HUES6 (cell line): ENCODE results near the gene FASN.

Experiments used
- H3K27ac ChIP-seq: 2 replicates; pipeline ENCODE4 v1.7.0; 2013; ENCODE audit warnings: low read depth, mild to moderate bottlenecking, low read length, inconsistent platforms
- H3K27me3 ChIP-seq: 2 replicates; pipeline ENCODE4 v1.6.1; 2013; ENCODE audit warnings: low read length; ENCODE audit not compliant: control insufficient read depth, insufficient read depth
- H3K36me3 ChIP-seq: 2 replicates; pipeline ENCODE4 v1.6.1; 2013; ENCODE audit warnings: low read length; ENCODE audit not compliant: control insufficient read depth, insufficient read depth
- H3K4me1 ChIP-seq: 2 replicates; pipeline ENCODE4 v1.6.1; 2013; ENCODE audit warnings: low read length; ENCODE audit not compliant: control insufficient read depth, insufficient read depth
- H3K4me3 ChIP-seq: 2 replicates; pipeline ENCODE4 v1.5.1; 2013; ENCODE audit warnings: low read depth, low read length
- H3K9ac ChIP-seq: one replicate; pipeline ENCODE4 v1.6.1; 2013; ENCODE audit warnings: mild to moderate bottlenecking, low read length
- H3K9me3 ChIP-seq: 2 replicates; pipeline ENCODE4 v1.6.1; 2013; ENCODE audit warnings: low read depth, low read length; ENCODE audit not compliant: control insufficient read depth, insufficient read depth

The FASN gene

DNA sequence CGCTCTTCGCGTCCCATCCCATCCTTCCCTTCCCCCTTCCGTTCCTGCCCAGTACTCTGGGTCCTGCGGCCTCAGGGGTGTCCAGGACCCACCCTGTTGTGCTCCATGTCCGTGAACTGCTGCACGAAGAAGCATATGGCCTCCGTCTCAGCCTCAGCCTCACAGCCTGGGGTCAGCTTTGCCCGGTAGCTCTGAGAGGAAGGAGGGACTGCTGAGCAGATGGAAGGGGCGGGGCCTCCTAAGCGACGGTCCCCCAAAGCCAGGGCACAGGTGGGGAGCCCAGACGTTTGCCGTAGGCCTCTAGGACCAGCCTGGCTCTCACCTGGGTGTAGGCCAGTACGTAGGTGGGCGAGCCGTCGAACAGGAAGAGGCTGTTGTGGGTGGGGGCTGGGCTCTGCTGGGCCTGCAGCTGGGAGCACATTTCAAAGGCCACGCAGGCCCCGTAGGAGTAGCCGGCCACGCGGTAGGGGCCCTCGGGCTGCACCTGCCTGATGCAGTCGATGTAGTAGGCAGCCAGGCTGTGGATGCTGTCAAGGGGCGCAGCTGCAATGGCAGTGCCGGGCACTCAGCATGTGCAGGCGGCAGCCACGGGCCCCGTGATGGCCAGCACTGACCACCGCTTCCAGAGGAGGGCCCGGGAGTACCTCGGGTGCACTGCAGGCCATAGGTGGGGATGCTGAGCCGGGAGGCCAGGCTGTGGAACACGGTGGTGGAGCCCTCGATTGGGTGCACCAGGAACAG lies 17.8 kb downstream of the FASN start:
- no peaks in the 10 kb centered on the region for H3K4me1 ChIP-seq
- no peaks in the 10 kb centered on the region for H3K9me3 ChIP-seq
- H3K9ac ChIP-seq: no peak overlapping the region
- no peak overlapping the region for H3K4me3 ChIP-seq
- no peaks in the 10 kb centered on the region for H3K27me3 ChIP-seq
- peaks cover 71% of the 10 kb centered on the region for H3K36me3 ChIP-seq
- H3K27ac ChIP-seq: no peak overlapping the region

DNA sequence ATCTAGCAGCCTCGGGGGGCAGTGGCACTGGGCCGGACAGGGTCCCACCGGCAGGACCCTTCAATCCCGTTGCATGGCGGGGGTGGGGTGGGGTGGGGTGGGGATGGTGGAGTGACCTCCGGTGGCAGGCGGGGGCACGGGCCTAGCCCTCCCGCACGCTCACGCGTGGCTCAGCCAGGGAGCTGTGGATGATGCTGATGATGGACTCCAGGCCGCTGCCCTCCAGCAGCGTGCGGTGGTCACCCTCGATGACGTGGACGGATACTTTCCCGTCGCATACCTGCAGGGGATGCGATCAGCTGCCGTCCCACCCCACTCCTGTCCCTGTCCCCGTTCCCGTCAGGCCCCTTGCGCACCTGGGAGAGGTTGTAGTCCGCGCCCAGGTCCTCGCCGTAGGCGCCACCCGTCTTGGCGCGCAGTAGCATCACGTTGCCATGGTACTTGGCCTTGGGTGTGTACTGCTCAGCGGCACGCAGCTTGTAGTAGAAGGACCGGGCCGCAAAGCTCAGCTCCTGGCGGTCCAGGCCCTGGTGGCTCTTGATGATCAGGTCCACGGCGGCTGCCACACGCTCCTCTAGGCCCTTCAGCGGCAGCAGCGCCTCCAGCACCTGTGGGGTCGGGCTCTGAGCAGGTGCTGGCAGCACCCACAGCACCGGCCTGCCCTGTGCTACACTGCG lies 18.9 kb downstream of the FASN start:
- no peak overlapping the region for H3K9ac ChIP-seq
- H3K27ac ChIP-seq: no peak overlapping the region
- no peaks in the 10 kb centered on the region for H3K9me3 ChIP-seq
- no peaks in the 10 kb centered on the region for H3K4me1 ChIP-seq
- peaks cover 60% of the 10 kb centered on the region for H3K36me3 ChIP-seq
- no peaks in the 10 kb centered on the region for H3K27me3 ChIP-seq
- no peak overlapping the region for H3K4me3 ChIP-seq

DNA sequence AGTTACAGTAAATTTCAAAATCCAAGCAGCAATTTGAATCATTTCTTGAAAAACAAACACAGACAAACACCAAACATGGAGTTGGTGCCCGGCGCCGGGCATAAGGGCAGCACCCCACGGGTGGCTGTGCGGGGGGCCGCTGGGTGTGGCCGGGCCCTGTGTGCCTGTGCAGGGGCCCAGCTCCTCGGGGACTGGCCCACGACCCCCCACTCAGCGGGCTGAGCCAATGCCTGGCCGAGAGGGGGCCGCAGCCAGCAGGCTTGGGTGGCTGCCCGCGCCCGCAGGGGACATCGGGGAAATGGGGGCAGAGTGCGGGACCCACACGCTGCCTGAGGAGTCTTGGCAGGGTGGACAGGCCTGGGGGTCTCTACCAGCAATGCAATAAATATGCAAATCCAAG lies 19.6 kb downstream of the FASN start:
- Histone ChIP-seq H3K36me3 (peaks cover 53% of the 10 kb centered on the region), H3K4me1 (no peaks in the 10 kb centered on the region), H3K9me3 (no peaks in the 10 kb centered on the region), H3K27ac (no peak overlapping the region), H3K27me3 (no peaks in the 10 kb centered on the region), H3K4me3 (no peak overlapping the region), H3K9ac (no peak overlapping the region)

DNA sequence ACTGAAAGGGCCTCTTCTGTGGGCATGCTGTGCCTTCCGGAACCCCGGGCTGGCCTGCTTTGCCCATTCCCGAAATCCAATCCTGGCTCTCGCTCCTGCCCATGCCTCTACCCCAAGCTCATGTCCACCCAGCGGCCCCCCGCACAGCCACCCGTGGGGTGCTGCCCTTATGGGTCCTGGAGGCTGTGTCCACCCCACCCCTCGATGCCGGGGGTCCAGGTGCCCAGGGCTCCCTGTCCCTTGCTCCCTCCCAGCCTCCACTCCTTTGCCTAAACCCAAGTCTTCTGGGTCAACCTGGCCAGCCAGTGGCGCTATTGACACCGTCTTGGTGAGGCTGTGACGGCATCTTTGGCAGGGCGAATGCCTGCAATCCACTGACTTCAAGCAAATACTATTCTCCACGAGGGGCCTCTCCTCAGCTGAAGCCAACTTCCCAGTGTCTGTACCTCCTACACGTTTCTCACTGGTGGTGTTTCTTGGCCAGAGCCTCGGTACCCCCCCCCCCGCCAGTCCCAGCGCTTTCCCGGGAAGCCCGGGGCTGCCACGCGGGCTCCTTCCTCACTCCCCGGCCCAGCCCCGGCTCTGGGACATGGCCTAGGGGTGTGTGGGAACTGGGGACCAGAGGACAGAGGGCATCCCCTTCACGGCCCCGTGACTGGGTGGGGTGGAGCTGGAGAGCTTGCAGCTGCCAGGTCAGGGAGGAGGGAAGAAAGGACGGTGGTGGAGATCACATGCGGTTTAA lies 20.2 kb downstream of the FASN start:
- Histone ChIP-seq H3K36me3 (peaks cover 47% of the 10 kb centered on the region), H3K4me3 (no peak overlapping the region), H3K27ac (no peak overlapping the region), H3K27me3 (no peaks in the 10 kb centered on the region), H3K9ac (no peak overlapping the region), H3K4me1 (no peaks in the 10 kb centered on the region), H3K9me3 (no peaks in the 10 kb centered on the region)

DNA sequence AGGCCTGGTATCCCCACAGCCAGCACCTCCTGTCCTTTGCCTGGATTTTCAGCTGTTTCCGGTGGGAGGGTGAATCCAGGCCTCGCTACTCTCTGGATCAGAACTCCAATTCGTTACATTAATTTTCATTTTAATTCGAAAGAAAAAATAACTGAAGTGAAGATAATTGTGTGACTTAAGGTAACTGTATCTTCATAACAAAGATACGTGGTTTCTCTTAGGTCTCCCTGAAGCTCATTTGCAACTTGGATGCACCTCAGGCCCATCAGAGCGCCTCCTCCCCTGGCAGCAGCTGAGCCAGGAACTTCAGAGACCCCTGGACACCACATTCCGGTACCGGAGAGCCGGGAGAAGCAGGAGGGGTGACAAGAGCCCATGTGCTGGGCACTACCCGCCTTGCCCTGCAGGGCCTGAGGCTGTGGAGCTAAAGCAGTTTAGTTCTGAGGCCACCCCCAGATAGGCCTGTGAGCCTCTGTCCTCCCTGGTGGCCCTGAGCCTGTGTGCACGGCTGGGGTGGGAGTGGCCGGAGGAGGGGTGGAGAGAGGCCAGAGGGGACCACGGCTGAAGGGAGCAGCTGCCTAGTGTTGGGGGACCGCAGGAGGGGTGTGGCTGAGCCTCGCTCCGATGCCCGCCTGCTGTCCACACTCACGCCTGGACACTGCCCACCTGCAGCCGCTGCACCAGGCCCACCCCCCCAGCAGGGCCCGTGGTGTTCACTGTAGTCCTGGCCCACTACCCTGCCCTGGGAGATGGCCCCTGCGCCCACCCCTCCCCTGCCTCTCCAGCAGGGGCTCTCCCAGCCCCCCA lies 21.0 kb downstream of the FASN start:
- H3K9ac ChIP-seq: no peak overlapping the region
- no peaks in the 10 kb centered on the region for H3K4me1 ChIP-seq
- no peaks in the 10 kb centered on the region for H3K27me3 ChIP-seq
- no peak overlapping the region for H3K27ac ChIP-seq
- H3K9me3 ChIP-seq: no peaks in the 10 kb centered on the region
- H3K4me3 ChIP-seq: no peak overlapping the region
- H3K36me3 ChIP-seq: peaks cover 39% of the 10 kb centered on the region

DNA sequence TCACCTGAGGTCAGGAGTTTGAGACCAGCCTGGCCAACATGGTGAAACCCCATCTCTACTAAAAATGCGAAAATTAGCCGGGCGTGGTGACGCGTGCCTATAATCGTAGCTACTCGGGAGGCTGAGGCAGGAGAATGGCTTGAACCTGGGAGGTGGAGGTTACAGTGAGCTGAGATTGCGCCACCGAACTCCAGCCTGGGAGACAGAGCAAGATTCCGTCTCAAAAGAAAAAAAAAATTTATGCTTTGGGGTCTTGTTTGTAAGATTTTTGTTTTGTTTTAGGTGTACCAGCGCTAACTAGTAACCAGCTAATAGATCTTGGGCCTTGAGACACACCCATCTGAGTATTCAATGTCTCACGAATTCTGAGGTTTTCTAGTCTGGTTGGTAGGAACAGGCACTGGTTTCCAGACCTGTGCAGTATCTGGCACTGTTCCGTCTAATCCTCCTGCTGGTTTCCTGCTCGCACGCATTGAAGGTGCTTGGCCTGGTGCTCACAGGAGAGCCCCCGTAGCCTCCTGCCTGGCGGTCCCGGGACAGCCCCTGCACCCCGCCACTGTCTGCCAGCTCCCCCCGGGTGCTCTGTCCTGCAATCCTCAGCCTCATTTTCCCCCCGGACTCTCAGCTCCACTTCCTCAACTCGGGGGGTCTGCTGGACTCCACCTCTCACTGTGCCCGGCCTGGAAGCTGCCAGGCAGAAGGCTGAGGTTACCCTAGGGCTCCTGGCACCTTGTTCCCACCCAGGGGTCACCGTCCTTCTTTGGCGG lies 21.8 kb downstream of the FASN start:
- peaks cover 32% of the 10 kb centered on the region for H3K36me3 ChIP-seq
- no peaks in the 10 kb centered on the region for H3K4me1 ChIP-seq
- no peak overlapping the region for H3K9ac ChIP-seq
- no peak overlapping the region for H3K27ac ChIP-seq
- H3K9me3 ChIP-seq: no peaks in the 10 kb centered on the region
- no peaks in the 10 kb centered on the region for H3K27me3 ChIP-seq
- no peak overlapping the region for H3K4me3 ChIP-seq

DNA sequence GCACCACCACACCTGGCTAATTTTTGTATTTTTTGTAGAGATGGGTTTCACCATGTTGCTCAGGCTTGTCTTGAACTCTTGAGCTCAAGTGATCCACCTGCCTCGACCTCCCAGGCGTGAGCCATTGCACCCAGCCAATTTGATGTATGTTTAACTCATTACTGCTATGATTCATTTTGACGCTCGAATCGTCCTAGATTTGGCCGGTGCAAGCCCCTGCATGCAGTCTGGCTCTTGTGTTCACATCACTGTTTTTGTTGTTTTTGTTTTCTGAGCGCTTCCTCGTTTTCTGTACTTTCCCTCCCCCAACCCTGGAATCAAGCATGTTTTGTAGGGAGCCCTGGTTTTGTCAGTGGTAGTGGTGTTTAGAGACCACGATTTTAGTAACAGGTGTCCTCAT lies 24.6 kb downstream of the FASN start:
- Histone ChIP-seq H3K4me1 (no peaks in the 10 kb centered on the region), H3K9me3 (no peaks in the 10 kb centered on the region)

DNA sequence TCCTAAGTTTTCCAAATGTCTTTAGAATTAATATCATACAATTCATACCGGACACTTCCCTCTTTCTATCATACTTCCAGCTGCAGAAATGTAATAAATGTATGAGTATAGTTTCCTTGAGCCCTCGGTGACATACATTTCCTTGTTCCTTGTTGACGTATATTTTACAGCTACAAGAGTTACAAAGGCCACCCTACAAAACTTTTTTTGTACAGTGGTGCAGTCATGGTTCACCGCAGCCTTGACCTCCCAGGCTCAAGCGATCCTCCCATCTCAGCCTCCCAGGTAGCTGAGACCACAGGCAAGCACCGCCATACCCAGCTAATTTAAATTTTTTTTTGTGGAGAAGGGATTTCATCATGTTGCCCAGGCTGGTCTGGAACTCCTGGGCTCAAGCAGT lies 25.2 kb downstream of the FASN start:
- Histone ChIP-seq H3K4me1 (no peaks in the 10 kb centered on the region), H3K9ac (no peak overlapping the region), H3K27me3 (no peaks in the 10 kb centered on the region; the same call in 1 of the 2 replicates), H3K4me3 (no peak overlapping the region), H3K9me3 (no peaks in the 10 kb centered on the region), H3K27ac (no peak overlapping the region), H3K36me3 (no peaks in the 10 kb centered on the region)

More for the DNA sequence above, 24.6 kb downstream of the FASN start:
- Histone ChIP-seq H3K27ac (no peak overlapping the region), H3K36me3 (peaks cover 5% of the 10 kb centered on the region), H3K4me3 (no peak overlapping the region), H3K9ac (no peak overlapping the region), H3K27me3 (no peaks in the 10 kb centered on the region; the same call in 1 of the 2 replicates)

DNA sequence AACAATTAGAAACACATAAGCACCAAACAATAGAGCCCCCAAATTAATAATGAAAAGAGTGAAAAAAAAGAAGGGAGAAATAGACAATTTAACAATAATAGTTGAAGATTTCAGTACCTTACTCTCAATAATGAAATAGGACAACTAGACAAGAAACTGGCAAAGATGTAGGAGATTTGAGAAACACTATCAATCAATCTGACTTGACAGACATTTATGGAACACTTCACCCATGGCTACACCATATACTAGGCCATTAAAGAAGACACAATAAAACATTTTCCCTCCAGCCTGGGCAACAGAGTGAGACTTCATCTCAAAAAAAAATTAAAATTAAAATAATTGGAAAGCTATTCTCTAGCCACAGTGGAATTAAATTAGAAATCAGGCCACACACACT lies 27.4 kb downstream of the FASN start:
- Histone ChIP-seq H3K27me3 (no peaks in the 10 kb centered on the region; the same call in 1 of the 2 replicates), H3K27ac (no peak overlapping the region), H3K4me3 (no peak overlapping the region), H3K4me1 (no peaks in the 10 kb centered on the region), H3K9ac (no peak overlapping the region), H3K9me3 (no peaks in the 10 kb centered on the region), H3K36me3 (no peaks in the 10 kb centered on the region)

DNA sequence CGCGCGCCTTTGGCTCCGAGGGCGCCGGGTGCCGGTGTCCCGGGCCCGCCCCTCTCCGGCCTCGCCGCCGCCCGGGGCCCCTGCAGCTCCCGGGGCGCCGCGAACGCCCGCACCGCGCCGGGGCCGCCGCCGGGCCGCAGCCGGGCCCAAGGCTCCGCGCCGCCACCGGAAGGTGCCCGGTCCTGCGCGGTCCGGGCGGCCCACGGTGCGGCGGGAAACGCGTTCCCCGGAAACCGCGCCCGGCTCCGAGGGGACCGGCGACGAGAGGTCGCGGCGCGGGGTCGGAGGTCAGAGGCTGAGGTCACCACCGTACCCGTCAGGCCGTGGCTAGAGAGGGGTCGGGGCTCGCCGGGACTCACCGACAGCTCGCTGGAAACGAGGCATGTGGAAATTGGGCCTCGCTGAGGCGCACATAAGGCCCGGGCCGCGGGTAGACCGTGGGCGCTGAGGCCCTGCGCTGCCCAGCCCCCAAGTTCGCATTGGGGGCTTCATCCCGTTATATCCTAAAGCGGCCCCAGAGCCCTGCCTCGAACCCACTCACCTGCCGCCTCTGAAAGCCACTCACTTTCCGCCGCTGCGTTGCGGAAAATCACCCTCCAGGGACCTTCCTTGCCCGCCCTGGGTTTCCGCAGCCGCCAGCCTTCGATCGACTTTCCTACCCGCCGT lies 32.3 kb downstream of the FASN start, which contains the start of gene DUS1L:
Gene DUS1L (minus strand): TSS at position 167 of the 666 bp plus-strand sequence. CDS start 745 bp downstream, outside the sequence.
- H3K4me1 ChIP-seq: 0 out of 2 replicates have a peak, but pooled peaks cover 4% of the 10 kb centered on the region
- H3K9ac ChIP-seq: peak within 1 kb of the TSS; percentile 84
- 0 out of 2 replicates have a peak within 1 kb of the TSS, but pooled peaks have one; percentile 19 for H3K27ac ChIP-seq

More for the DNA sequence above, 32.3 kb downstream of the FASN start, which contains the start of gene DUS1L:
- no peaks in the 10 kb centered on the region; the same call in 1 of the 2 replicates for H3K27me3 ChIP-seq
- no peaks in the 10 kb centered on the region for H3K9me3 ChIP-seq
- peaks cover 29% of the 10 kb centered on the region for H3K36me3 ChIP-seq
- peak within 1 kb of the TSS; percentile 85 for H3K4me3 ChIP-seq
